Calu3 (cell line): ENCODE results near the gene DHX15. TPM values are rescaled to one million over a fixed set of nuclear protein-coding genes. Genes with fewer than 3 reads are reported as not detected.

Experiments used
- BruUV-seq: library from RNA; stranded (reverse); fragments of 400-500 nt; replicated peaks from 2 replicates; lab custom pipeline; 2021; lab: Mats Ljungman, UMichigan
- CTCF ChIA-PET: fragments of 300-600 bp; sonication (Branson Sonifier 250); formaldehyde crosslinking; loops from one replicate; lab custom pipeline; 2022; ENCODE audit warnings: antibody characterized with exemption; lab: Charles Lee
- DNase-seq: peaks from one replicate; pipeline ENCODE4 v3.0.0; 2022
- H3K27ac Mint-ChIP-seq: one replicate; pipeline ENCODE4 v1.8.0; 2022; ENCODE audit warnings: mixed read lengths; ENCODE audit not compliant: unreplicated experiment
- H3K27me3 Mint-ChIP-seq: one replicate; pipeline ENCODE4 v1.8.0; 2022; ENCODE audit warnings: mixed read lengths; ENCODE audit not compliant: unreplicated experiment
- H3K36me3 Mint-ChIP-seq: one replicate; pipeline ENCODE4 v1.8.0; 2022; ENCODE audit warnings: mild to moderate bottlenecking, moderate library complexity, mixed read lengths; ENCODE audit not compliant: insufficient read depth, unreplicated experiment
- H3K4me1 Mint-ChIP-seq: one replicate; pipeline ENCODE4 v1.8.0; 2022; ENCODE audit warnings: mild to moderate bottlenecking, low read depth, mixed read lengths; ENCODE audit not compliant: unreplicated experiment
- H3K4me3 Mint-ChIP-seq: one replicate; pipeline ENCODE4 v1.8.0; 2022; ENCODE audit warnings: mild to moderate bottlenecking, low read depth, moderate library complexity, mixed read lengths; ENCODE audit not compliant: unreplicated experiment
- H3K9me3 Mint-ChIP-seq: one replicate; pipeline ENCODE4 v1.8.0; 2022; ENCODE audit warnings: low read depth, mixed read lengths; ENCODE audit not compliant: unreplicated experiment
- intact Hi-C: fragments of 100-400 bp; cut with micrococcal nuclease; formaldehyde crosslinking; loops from one replicate; pipeline ENCODE4 v1.10.0; 2022; ENCODE audit not compliant: unreplicated experiment
- total RNA-seq: library from RNA; stranded (reverse); gene quantifications from 2 replicates; pipeline ENCODE4 v1.2.3, GENCODE V29; 2022
- TF ChIP-seq, protein P1 (sequence below): fragments of 200-600 bp; IDR thresholded peaks from one replicate; pipeline ENCODE4 v1.8.0; 2022; ENCODE audit warnings: antibody characterized with exemption; ENCODE audit not compliant: unreplicated experiment

The DHX15 gene
- total RNA-seq, 1 experiment from 2014 or later, result 169 TPM

DNA sequence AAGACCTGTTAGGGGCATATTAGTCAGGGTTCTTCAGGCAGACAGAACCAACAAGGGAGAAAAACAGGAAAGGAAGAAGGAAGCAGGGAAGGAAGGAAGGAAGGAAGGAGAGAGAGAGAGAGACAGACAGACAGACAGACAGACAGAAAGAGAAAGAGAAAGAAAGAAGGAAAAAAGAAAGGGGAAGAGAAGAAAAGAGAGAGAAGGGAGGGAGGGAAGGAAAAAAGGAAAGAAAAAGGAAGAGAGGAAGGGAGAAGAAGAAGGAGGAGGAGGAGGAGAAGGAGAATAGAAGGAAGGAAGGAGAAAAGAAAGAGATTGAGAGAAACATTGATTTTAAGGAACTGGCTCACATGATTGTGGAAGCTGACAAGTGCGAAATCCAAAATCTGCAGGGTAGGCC, 89.0 kb downstream of the DHX15 start:
- H3K27ac Mint-ChIP-seq, result no peak overlapping the region
- no TSS peak for BruUV-seq
- H3K27me3 Mint-ChIP-seq, result peaks cover 17% of the 10 kb centered on the region
- no peaks in the 10 kb centered on the region for H3K4me1 Mint-ChIP-seq
- TF ChIP-seq, protein P1, sequence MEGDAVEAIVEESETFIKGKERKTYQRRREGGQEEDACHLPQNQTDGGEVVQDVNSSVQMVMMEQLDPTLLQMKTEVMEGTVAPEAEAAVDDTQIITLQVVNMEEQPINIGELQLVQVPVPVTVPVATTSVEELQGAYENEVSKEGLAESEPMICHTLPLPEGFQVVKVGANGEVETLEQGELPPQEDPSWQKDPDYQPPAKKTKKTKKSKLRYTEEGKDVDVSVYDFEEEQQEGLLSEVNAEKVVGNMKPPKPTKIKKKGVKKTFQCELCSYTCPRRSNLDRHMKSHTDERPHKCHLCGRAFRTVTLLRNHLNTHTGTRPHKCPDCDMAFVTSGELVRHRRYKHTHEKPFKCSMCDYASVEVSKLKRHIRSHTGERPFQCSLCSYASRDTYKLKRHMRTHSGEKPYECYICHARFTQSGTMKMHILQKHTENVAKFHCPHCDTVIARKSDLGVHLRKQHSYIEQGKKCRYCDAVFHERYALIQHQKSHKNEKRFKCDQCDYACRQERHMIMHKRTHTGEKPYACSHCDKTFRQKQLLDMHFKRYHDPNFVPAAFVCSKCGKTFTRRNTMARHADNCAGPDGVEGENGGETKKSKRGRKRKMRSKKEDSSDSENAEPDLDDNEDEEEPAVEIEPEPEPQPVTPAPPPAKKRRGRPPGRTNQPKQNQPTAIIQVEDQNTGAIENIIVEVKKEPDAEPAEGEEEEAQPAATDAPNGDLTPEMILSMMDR, result no peak
- DNase-seq, result no peak
- intact Hi-C loops, result no loop called here
- peaks cover 3% of the 10 kb centered on the region for H3K9me3 Mint-ChIP-seq
- no peak overlapping the region for H3K4me3 Mint-ChIP-seq
- no peaks in the 10 kb centered on the region for H3K36me3 Mint-ChIP-seq
- CTCF ChIA-PET, result no interaction called here

DNA sequence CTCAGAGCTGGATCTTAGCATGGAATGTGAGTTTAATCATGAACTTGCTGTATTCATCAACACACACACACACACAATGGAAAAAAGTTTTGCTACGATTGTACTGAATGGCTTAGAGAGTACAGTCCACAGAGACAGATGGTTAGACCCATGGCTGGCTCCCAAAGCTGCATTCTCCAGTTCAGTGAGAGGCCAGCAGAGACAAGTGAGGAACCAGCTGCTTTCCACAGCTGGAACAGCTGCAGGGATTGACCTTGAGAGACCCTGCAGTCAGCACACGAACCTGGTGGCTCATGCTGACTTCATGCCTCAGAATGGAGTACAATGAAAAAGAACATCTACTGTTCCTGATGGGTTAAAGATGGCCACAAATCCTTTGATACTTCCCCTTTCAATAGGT, 94.5 kb downstream of the DHX15 start:
- Mint-ChIP-seq H3K4me3 (no peak overlapping the region), H3K27me3 (peaks cover 17% of the 10 kb centered on the region), H3K4me1 (no peaks in the 10 kb centered on the region), H3K9me3 (peaks cover 3% of the 10 kb centered on the region), H3K27ac (no peak overlapping the region), H3K36me3 (no peaks in the 10 kb centered on the region)
- no peak for DNase-seq
- no TSS peak for BruUV-seq
- TF ChIP-seq, protein P1, result no peak
- CTCF ChIA-PET, result no interaction called here
- intact Hi-C loops, result loop anchor here (5.0 to 10.0 kb wide), 3 partner anchors 305 to 497 kb away; partner anchors contain the start of genes CCDC149 and SOD3

DNA sequence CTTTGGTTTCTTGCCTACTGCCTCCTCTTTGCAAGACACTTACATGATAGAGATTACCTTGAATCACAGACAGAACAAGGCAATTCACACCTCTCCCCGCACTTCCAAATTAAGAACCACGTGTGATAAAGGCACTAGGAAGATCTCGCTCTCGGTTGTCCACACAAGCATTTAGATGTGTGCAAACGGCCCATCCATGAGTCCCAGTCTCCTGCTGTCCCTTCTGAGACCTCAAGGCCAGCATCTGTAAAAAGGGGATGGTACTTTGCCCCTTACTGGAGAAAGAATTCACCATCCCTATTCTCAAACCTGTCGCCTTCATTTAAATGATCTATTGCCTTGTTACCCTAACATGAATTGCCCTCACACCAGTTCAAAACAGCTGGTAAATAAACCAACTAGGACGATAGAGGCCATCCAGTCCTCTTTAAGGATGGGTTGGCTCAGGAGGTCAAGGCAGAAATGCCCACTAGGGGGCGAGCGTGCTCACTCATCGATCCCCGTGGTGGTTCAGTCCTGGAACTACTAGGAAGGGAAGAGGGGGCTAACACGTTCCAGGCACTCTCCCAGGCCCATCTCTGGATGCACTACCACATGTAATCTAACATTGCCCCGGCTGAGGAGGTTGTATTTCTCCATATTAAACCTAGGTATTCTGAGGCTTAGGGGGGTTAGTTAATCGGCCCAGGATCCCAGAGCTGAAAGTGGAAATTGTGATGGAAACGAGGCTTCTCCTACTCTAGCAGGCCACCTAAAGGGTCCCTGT, 95.8 kb downstream of the DHX15 start:
- intact Hi-C loops, result loop anchor here (5.0 to 10.0 kb wide), 3 partner anchors 306 to 499 kb away; partner anchors contain the start of genes CCDC149 and SOD3
- no TSS peak for BruUV-seq
- H3K36me3 Mint-ChIP-seq, result no peaks in the 10 kb centered on the region
- peak; percentile 81 for DNase-seq
- no peaks in the 10 kb centered on the region for H3K4me1 Mint-ChIP-seq
- CTCF ChIA-PET, result interaction anchor here (1.9 kb wide), 1 partner anchor 12 kb away, joined by 4 read pairs; no protein-coding TSS in a partner anchor
- peaks cover 3% of the 10 kb centered on the region for H3K9me3 Mint-ChIP-seq
- no peak overlapping the region for H3K27ac Mint-ChIP-seq
- TF ChIP-seq, protein P1, result peak; percentile 65
- peaks cover 17% of the 10 kb centered on the region for H3K27me3 Mint-ChIP-seq
- H3K4me3 Mint-ChIP-seq, result no peak overlapping the region

DNA sequence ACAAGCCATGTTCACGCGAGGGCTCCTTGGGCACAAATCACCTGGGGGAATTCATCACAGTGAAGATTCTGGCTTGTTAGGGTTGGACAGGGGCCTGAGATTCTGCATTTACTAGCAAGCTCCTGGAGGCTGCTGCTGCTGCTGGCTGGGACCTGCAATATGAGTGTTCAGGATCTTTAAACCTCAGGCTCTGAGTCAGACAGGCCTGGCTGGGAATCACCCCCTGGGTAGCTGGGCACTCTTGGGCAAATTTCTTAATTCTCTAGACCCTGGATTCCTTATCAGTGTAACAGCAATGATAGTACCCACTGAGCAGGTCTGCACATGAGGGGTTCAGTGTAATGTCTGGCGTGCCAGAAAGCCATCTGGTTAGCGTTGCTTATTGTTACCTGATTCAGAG, 101.5 kb downstream of the DHX15 start:
- Mint-ChIP-seq H3K4me1 (no peaks in the 10 kb centered on the region), H3K27ac (no peak overlapping the region), H3K4me3 (no peak overlapping the region), H3K36me3 (no peaks in the 10 kb centered on the region), H3K27me3 (peaks cover 38% of the 10 kb centered on the region), H3K9me3 (no peaks in the 10 kb centered on the region)
- BruUV-seq, result no TSS peak
- DNase-seq, result no peak
- intact Hi-C loops, result loop anchor here (10.0 kb wide), 2 partner anchors 312 to 432 kb away; partner anchors contain the start of genes CCDC149 and SOD3
- CTCF ChIA-PET, result no interaction called here
- TF ChIP-seq, protein P1, result no peak
